HuH-7.5 (cell line): Measurements from ENCODE around the gene PRICKLE2.

Experiments
- DNase-seq: peaks from one replicate; pipeline ENCODE4 v3.0.0; 2011; ENCODE audit warnings: low spot score

PRICKLE2 gene

GRCh38 chr3:64046592-64046991, 178.7 kb downstream of the PRICKLE2 start:
- no peak for DNase-seq

DNA sequence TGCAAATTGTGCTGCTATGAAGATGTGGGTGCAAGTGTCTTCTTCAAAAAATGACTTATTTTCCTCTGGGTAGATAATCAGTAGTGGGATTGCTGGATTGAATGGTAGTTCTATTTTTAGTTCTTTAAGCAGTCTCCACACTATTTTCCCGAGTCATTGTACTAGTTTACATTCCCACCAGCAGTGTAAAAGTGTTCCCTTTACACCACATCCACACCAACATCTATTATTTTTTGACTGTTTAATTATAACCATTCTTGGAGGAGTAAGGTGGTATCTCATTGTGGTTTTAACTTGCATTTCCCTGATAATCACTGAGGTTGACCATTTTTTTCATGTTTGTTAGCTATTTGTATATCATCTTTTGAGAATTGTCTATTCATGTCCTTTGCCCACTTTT, 182.3 kb downstream of the PRICKLE2 start:
- no peak for DNase-seq
